ENCODE results near the gene GATA3.

GRCh38 chr10:8084799-8085198, 30.3 kb downstream of the GATA3 start:
- no peak for TF ChIP-seq CTCF (IDR thresholded peaks at IDR 0.05)
- no peak for TF ChIP-seq ZFX (IDR thresholded peaks at IDR 0.05; ENCODE audit: borderline replicate concordance)

Measured in 22Rv1 (cell line).